ENCODE results near the gene MRPL14.

The MRPL14 gene

DNA sequence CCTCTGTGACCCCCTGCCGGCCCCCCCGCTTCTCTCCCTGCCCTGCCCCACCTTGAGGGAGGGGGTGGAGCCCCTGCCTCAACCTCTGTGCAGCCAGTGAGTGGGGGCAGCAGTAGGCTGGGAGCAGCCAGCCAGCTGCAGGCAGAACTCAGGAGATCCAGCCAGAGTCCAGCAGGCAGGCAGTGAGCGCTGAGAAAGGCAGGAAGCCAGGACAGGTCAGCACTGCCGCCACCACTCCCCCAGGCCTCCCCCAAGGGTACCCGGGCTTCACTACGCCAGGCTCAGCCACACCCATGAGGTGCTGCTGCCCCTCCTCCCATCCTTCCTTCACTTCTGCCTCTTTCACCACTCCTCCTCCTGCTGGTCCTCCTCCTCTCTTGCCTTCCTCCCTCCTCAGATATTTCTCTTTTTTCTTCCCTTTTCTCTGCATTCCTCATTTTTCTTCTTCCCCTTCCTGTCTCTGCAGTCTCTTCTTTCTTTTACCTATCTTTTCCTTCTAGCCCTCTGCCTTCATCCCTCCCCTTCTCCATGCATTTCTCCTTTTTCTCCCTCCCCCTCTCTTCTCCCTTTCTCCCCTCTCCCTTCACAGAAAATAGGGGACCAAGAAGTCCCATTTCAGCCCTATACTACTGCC, 11.6 kb upstream of the MRPL14 start:
- TF ChIP-seq, protein P1, sequence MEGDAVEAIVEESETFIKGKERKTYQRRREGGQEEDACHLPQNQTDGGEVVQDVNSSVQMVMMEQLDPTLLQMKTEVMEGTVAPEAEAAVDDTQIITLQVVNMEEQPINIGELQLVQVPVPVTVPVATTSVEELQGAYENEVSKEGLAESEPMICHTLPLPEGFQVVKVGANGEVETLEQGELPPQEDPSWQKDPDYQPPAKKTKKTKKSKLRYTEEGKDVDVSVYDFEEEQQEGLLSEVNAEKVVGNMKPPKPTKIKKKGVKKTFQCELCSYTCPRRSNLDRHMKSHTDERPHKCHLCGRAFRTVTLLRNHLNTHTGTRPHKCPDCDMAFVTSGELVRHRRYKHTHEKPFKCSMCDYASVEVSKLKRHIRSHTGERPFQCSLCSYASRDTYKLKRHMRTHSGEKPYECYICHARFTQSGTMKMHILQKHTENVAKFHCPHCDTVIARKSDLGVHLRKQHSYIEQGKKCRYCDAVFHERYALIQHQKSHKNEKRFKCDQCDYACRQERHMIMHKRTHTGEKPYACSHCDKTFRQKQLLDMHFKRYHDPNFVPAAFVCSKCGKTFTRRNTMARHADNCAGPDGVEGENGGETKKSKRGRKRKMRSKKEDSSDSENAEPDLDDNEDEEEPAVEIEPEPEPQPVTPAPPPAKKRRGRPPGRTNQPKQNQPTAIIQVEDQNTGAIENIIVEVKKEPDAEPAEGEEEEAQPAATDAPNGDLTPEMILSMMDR (IDR thresholded peaks at IDR 0.05; ENCODE audit: low read depth, low read length) = no peak
- peaks cover 5% of the 10 kb centered on the region for H3K4me1 ChIP-seq
- DNase-seq = no peak
- no peak overlapping the region for H3K4me3 ChIP-seq (ENCODE audit: low read depth, low read length)
- H3K36me3 ChIP-seq = no peaks in the 10 kb centered on the region
- H3K9me3 ChIP-seq = no peaks in the 10 kb centered on the region
- no peaks in the 10 kb centered on the region for H3K27me3 ChIP-seq

DNA sequence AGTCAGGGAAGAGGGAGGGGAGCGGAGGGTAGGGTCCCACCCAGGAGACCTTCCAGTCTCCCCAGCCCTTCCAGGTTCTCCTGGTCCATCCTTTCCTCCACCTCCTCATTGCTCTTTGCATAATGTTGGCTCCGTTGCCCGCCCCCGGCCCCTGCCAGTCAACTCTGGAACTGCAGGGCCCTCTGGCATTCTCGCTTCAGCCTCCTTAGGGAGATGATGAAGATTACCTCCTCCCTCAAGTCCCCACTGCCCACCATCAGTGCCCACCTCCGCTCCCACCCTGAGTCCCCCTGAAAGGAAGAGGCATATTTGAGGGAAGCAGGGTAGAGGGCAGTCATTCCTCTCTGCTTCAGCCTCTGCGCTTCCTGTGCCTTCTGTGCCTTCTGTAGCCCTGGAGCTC, 8.6 kb upstream of the MRPL14 start:
- Histone ChIP-seq H3K4me1 (peaks cover 13% of the 10 kb centered on the region), H3K9me3 (no peaks in the 10 kb centered on the region), H3K27me3 (no peaks in the 10 kb centered on the region), H3K4me3 (ENCODE audit: low read depth, low read length) (no peak overlapping the region), H3K36me3 (no peaks in the 10 kb centered on the region)
- TF ChIP-seq, protein P1 (IDR thresholded peaks at IDR 0.05; ENCODE audit: low read depth, low read length) = no peak; the same call in 1 of the 2 replicates
- DNase-seq = no peak

DNA sequence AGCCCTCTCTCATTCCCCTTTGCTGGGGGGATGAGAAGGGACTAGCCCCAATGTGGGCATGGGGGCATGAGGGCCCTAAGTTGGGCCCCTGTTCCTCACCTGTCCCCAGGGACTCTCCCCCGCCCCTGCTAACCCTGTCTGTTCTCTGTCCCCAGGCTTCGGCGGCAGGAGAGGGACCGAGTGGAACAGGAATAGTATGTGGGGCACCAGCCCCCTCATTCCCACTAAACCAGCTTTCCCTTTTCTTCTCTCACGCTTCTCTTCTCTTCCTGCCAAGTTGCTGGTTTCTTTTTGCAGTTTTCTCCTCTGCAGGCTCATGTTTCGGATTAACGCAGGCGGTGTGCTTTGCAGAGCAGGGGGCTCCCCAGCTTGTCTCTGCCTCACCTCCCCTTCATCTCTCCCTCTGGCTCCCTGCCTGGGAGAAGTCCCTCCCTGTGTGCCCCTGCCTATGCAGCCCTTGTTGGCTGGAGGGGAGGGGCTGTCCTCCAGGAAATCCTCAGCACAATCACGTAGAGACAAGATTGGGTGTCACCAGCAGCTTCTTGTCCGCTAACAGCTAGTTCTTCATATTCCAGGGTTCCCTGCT, 8.0 kb upstream of the MRPL14 start:
- Histone ChIP-seq H3K4me1 (peaks cover 13% of the 10 kb centered on the region), H3K4me3 (ENCODE audit: low read depth, low read length) (no peak overlapping the region), H3K9me3 (no peaks in the 10 kb centered on the region), H3K27me3 (no peaks in the 10 kb centered on the region), H3K36me3 (no peaks in the 10 kb centered on the region)
- TF ChIP-seq, protein P1 (IDR thresholded peaks at IDR 0.05; ENCODE audit: low read depth, low read length) = no peak
- DNase-seq = no peak

DNA sequence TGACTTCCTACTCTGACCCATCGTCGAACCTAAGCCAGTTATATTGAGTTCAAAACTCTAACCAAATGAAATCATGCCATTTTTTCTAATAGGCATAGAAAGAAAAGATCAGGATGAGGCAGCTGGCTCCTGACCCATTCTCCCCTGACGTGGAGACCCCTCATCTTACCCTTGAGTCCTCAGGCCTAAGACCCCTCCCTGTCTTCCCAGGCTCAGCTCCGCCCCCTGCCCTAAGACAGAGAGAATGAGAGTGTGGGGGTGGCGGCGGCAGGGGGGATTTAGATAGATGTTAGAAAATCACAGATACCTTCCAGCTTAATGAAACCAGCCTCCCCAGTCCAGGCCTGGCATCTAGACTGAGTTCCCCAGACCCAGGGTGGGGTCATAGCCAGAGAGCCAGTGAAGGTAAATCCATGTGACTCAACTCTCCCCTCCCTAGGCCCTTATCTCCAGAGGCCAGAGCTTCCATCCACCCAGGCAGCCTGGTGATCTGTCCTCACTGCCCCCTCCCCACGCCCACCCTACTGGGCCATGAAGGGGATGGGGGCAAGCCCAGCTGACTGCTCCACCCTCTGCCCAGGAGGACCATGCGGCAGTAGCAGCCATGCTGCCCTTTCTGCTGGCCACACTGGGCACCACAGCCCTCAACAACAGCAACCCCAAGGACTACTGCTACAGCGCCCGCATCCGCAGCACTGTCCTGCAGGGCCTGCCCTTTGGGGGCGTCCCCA, 6.9 kb upstream of the MRPL14 start:
- H3K36me3 ChIP-seq = no peaks in the 10 kb centered on the region

DNA sequence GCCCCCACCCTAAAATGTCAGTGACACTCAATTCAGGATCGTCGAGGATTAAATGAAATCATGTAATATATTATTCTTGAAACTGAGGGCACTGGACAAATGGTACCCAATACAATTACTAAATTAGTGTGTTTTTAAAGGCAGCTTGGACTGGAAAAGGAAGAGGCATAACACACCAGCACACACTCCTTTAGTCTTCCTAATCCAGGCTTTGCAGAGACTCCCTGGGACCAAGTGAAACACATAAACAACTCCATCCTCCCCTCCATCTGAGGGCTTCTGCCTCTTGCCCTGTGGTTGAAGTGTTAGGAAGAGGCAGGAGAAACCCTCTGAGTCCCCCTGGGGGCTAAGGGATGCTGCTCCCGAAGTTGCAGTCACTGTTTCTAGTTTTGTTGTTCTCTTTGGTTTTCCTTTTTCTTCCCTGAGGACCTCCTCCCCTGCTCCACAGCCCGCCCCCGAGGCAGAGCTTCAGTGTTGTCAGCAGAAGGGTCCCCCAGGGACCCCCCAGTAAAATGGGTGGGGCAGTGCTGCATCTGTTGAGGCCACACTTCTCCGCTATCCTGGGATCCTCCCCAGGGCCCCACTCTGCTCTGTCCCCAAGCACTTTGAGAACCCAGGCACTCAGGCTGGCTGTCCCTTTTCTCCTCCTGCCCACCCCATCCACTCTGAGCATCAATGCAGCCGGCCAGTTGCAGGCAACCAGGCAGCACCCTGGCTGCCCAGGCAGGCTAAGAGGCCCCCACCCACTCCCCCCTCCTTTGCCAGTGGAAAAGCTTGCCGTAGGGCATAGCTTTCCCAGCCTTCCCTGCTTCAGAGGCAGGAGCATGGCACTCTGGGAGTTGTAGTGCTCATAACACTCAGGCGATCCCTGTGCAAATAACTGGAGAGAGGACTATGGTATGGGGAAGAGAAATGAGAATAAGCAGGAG, 6.0 kb upstream of the MRPL14 start:
- TF ChIP-seq, protein P1 (IDR thresholded peaks at IDR 0.05; ENCODE audit: low read depth, low read length) = peak; percentile 14; the same call in 1 of the 2 replicates
- Histone ChIP-seq H3K27me3 (no peaks in the 10 kb centered on the region), H3K36me3 (no peaks in the 10 kb centered on the region), H3K4me3 (ENCODE audit: low read depth, low read length) (peak overlapping the region; percentile 28; the same call in 1 of the 2 replicates), H3K9me3 (no peaks in the 10 kb centered on the region), H3K4me1 (peaks cover 13% of the 10 kb centered on the region)
- DNase-seq = peak; percentile 94

More for the DNA sequence above, 6.9 kb upstream of the MRPL14 start:
- no peak for DNase-seq
- peaks cover 13% of the 10 kb centered on the region for H3K4me1 ChIP-seq
- TF ChIP-seq, protein P1 (IDR thresholded peaks at IDR 0.05; ENCODE audit: low read depth, low read length) = no peak
- no peak overlapping the region for H3K4me3 ChIP-seq (ENCODE audit: low read depth, low read length)
- no peaks in the 10 kb centered on the region for H3K9me3 ChIP-seq
- no peaks in the 10 kb centered on the region for H3K27me3 ChIP-seq

Measured in BE2C (cell line).